ENCODE results near the gene ALPP. TPM values are rescaled to one million over a fixed set of nuclear protein-coding genes. Genes with fewer than 3 reads are reported as not detected.
A peak's percentile ranks its signal among the peaks of the same experiment; 100 is the strongest.

Gene ALPP
- total RNA-seq, 1 donor from 2014 or later = not detected

- peaks cover 13% of the 10 kb centered on the region for H3F3A ChIP-seq (ENCODE audit: low read depth)
- peak overlapping the region; percentile 52 for H3K4me3 ChIP-seq
- H3K27me3 Mint-ChIP-seq (ENCODE audit: insufficient read depth, low read depth) = peaks cover 71% of the 10 kb centered on the region
- peak overlapping the region; percentile 80 for H2AFZ ChIP-seq (replicated peaks)
- peaks cover 5% of the 10 kb centered on the region for H3K9me3 ChIP-seq (ENCODE audit: low read depth)
- peaks cover 7% of the 10 kb centered on the region for H3K36me3 Mint-ChIP-seq
- H3K4me3 Mint-ChIP-seq = no peak overlapping the region
- H3K4me1 ChIP-seq = peaks cover 9% of the 10 kb centered on the region
- TF ChIP-seq EZH2 (IDR thresholded peaks at IDR 0.05) (peak; percentile 99), EZH2phosphoT487 (IDR thresholded peaks at IDR 0.05) (peak; percentile 92)
- TF ChIP-seq, protein P1, sequence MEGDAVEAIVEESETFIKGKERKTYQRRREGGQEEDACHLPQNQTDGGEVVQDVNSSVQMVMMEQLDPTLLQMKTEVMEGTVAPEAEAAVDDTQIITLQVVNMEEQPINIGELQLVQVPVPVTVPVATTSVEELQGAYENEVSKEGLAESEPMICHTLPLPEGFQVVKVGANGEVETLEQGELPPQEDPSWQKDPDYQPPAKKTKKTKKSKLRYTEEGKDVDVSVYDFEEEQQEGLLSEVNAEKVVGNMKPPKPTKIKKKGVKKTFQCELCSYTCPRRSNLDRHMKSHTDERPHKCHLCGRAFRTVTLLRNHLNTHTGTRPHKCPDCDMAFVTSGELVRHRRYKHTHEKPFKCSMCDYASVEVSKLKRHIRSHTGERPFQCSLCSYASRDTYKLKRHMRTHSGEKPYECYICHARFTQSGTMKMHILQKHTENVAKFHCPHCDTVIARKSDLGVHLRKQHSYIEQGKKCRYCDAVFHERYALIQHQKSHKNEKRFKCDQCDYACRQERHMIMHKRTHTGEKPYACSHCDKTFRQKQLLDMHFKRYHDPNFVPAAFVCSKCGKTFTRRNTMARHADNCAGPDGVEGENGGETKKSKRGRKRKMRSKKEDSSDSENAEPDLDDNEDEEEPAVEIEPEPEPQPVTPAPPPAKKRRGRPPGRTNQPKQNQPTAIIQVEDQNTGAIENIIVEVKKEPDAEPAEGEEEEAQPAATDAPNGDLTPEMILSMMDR (IDR thresholded peaks at IDR 0.05) = no peak
- no peak overlapping the region for H3K27ac ChIP-seq
- H3K9me3 Mint-ChIP-seq = peaks cover 20% of the 10 kb centered on the region
- peak; percentile 62 for DNase-seq (ENCODE audit: low spot score)
- H3K79me2 ChIP-seq (ENCODE audit: low read depth) = no peaks in the 10 kb centered on the region
- H3K36me3 ChIP-seq = no peaks in the 10 kb centered on the region
- peaks cover 80% of the 10 kb centered on the region for H3K27me3 ChIP-seq
- H3K9ac ChIP-seq = no peak overlapping the region
- H4K20me1 ChIP-seq (ENCODE audit: low read depth) = peaks cover 8% of the 10 kb centered on the region
- H3K4me1 Mint-ChIP-seq = peaks cover 14% of the 10 kb centered on the region
- no peak overlapping the region for H3K27ac Mint-ChIP-seq
- peak overlapping the region; percentile 89 for H3K4me2 ChIP-seq
Observed at GRCh38 chr2:232419245-232420072, 40.9 kb downstream of the ALPP start.

DNA sequence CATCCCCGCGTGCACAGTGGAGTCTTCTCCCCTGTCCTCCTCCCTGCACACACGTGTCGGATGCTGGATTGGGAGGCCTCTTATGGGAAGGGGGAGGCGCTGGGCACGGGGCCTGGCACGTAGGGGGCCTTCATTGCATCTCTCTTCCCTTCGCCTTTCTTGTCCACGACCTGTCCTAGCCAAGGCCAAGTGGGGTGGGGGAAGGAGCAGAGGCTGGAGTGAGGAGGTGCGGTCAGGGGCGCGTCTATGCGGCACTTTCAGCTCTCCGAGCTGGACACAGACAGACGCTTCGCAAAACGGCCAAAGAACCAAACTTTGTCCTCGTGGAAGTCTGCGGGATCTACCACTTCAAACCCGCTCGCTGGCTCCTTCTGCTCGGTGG is 41.5 kb downstream of the ALPP start:
- H3K4me3 Mint-ChIP-seq = peak overlapping the region; percentile 75
- Histone ChIP-seq H3K4me3 (peak overlapping the region; percentile 52), H3K9ac (no peak overlapping the region), H3K27me3 (peaks cover 86% of the 10 kb centered on the region), H3K9me3 (ENCODE audit: low read depth) (peaks cover 5% of the 10 kb centered on the region), H3K4me2 (peak overlapping the region; percentile 89), H3F3A (ENCODE audit: low read depth) (peaks cover 13% of the 10 kb centered on the region), H3K79me2 (ENCODE audit: low read depth) (no peaks in the 10 kb centered on the region), H3K36me3 (no peaks in the 10 kb centered on the region), H3K4me1 (peaks cover 9% of the 10 kb centered on the region), H2AFZ (replicated peaks) (peak overlapping the region; percentile 75), H4K20me1 (ENCODE audit: low read depth) (peaks cover 8% of the 10 kb centered on the region), H3K27ac (no peak overlapping the region)
- TF ChIP-seq EZH2phosphoT487 (IDR thresholded peaks at IDR 0.05) (peak; percentile 90), EZH2 (IDR thresholded peaks at IDR 0.05) (peak; percentile 63)
- TF ChIP-seq, protein P1 (IDR thresholded peaks at IDR 0.05) = no peak
- H3K27ac Mint-ChIP-seq = no peak overlapping the region
- peaks cover 7% of the 10 kb centered on the region for H3K36me3 Mint-ChIP-seq
- peaks cover 74% of the 10 kb centered on the region for H3K27me3 Mint-ChIP-seq (ENCODE audit: insufficient read depth, low read depth)
- DNase-seq (ENCODE audit: low spot score) = no peak
- peaks cover 20% of the 10 kb centered on the region for H3K9me3 Mint-ChIP-seq
- peaks cover 14% of the 10 kb centered on the region for H3K4me1 Mint-ChIP-seq

GRCh38 chr2:232420463-232421188 is 42.1 kb downstream of the ALPP start:
- Histone ChIP-seq H3F3A (ENCODE audit: low read depth) (peaks cover 13% of the 10 kb centered on the region), H3K27ac (no peak overlapping the region), H3K4me3 (peak overlapping the region; percentile 52), H4K20me1 (ENCODE audit: low read depth) (peaks cover 8% of the 10 kb centered on the region), H3K9ac (no peak overlapping the region), H3K27me3 (peaks cover 91% of the 10 kb centered on the region), H3K4me1 (peaks cover 9% of the 10 kb centered on the region), H3K36me3 (no peaks in the 10 kb centered on the region), H3K79me2 (ENCODE audit: low read depth) (no peaks in the 10 kb centered on the region), H2AFZ (replicated peaks) (peak overlapping the region; percentile 75), H3K4me2 (peak overlapping the region; percentile 89), H3K9me3 (ENCODE audit: low read depth) (peaks cover 5% of the 10 kb centered on the region)
- Mint-ChIP-seq H3K4me3 (peak overlapping the region; percentile 75), H3K27me3 (ENCODE audit: insufficient read depth, low read depth) (peaks cover 73% of the 10 kb centered on the region), H3K36me3 (peaks cover 7% of the 10 kb centered on the region), H3K4me1 (peaks cover 14% of the 10 kb centered on the region), H3K27ac (no peak overlapping the region), H3K9me3 (peaks cover 20% of the 10 kb centered on the region)
- DNase-seq (ENCODE audit: low spot score) = peak; percentile 85
- TF ChIP-seq EZH2phosphoT487 (IDR thresholded peaks at IDR 0.05) (peak; percentile 88), EZH2 (IDR thresholded peaks at IDR 0.05) (peak; percentile 83)
- TF ChIP-seq, protein P1 (IDR thresholded peaks at IDR 0.05) = no peak

All from neural progenitor cell (in vitro differentiated cells).